A673 (cell line): ENCODE measurements around the gene CNGA3.

Experiments used
- EZH2 ChIP-seq: fragments of 200-600 bp; sonication (generic); IDR thresholded peaks from 2 replicates; pipeline ENCODE4 v1.6.1; 2017; ENCODE audit warnings: borderline replicate concordance, low read depth, mild to moderate bottlenecking, mixed read lengths, antibody characterized with exemption, low read length; ENCODE audit not compliant: poor library complexity, severe bottlenecking
- TF ChIP-seq, protein P1 (sequence below): fragments of 300-800, 200-600 bp; sonication (generic); conservative IDR thresholded peaks from 2 replicates; pipeline ENCODE4 v1.5.1; 2017; ENCODE audit warnings: low read depth, mild to moderate bottlenecking, antibody characterized with exemption, low read length, moderate library complexity, mixed read lengths

DNA sequence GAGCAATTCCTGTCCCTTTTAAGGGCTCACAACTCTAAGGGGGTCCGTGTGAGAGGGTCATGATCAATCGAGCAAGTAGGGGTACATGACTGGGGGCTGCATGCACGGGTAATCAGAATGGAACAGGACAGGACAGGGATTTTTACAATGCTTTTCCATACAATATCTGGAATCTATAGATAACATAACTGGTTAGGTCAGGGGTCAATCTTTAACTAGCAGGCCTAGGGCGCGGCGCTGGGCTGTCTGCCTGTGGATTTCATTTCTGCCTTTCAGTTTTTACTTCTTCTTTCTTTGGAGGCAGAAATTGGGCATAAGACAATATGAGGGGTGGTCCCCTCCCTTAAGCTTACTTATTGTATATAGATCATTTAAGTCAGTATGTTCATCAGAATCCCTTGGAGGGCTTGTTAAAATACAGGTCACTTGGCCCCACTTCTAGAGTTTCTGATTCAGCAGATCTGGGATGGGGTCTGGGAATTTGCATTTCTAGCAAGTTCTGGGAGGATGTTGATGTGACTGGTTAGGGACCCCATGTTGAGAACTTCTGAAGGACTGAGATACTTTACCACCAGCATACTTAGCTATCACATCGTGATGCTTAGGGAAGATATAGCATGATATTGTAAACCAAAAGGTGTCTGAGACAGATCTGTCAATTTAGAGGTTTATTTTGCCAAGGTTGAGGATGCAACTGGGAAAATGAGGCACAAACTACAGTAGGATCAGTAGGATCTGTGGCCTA, 95.6 kb downstream of the CNGA3 start:
- TF ChIP-seq, protein P1, sequence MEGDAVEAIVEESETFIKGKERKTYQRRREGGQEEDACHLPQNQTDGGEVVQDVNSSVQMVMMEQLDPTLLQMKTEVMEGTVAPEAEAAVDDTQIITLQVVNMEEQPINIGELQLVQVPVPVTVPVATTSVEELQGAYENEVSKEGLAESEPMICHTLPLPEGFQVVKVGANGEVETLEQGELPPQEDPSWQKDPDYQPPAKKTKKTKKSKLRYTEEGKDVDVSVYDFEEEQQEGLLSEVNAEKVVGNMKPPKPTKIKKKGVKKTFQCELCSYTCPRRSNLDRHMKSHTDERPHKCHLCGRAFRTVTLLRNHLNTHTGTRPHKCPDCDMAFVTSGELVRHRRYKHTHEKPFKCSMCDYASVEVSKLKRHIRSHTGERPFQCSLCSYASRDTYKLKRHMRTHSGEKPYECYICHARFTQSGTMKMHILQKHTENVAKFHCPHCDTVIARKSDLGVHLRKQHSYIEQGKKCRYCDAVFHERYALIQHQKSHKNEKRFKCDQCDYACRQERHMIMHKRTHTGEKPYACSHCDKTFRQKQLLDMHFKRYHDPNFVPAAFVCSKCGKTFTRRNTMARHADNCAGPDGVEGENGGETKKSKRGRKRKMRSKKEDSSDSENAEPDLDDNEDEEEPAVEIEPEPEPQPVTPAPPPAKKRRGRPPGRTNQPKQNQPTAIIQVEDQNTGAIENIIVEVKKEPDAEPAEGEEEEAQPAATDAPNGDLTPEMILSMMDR = no peak
- no peak for TF ChIP-seq EZH2
